ENCODE results near the gene THEMIS.

Gene THEMIS

GRCh38 chr6:127923135-127923534 is 22.3 kb upstream of the THEMIS start:
- no peak overlapping the region for H2AFZ ChIP-seq (ENCODE audit: low read length)
- H3K9ac ChIP-seq (ENCODE audit: low read length), result no peak overlapping the region
- H3F3A ChIP-seq (ENCODE audit: insufficient read depth, low read length), result no peaks in the 10 kb centered on the region
- H3K27ac ChIP-seq (ENCODE audit: low read depth, low read length, poor library complexity, severe bottlenecking), result no peak overlapping the region
- H3K4me3 ChIP-seq (ENCODE audit: low read depth, low read length, poor library complexity, severe bottlenecking), result no peak overlapping the region
- H3K79me2 ChIP-seq (ENCODE audit: insufficient read depth, low read length), result no peaks in the 10 kb centered on the region
- no peaks in the 10 kb centered on the region for H3K36me3 ChIP-seq (ENCODE audit: insufficient read depth, low read length)
- no peaks in the 10 kb centered on the region for H3K27me3 ChIP-seq (ENCODE audit: insufficient read depth, low read length)
- H3K9me3 ChIP-seq (ENCODE audit: low read length), result no peaks in the 10 kb centered on the region
- TF ChIP-seq EZH2 (IDR thresholded peaks at IDR 0.05; ENCODE audit: borderline replicate concordance, low read length), result no peak
- H3K9me2 ChIP-seq (ENCODE audit: low read depth, low read length), result no peaks in the 10 kb centered on the region
- H4K20me1 ChIP-seq (ENCODE audit: insufficient read depth, low read length), result no peaks in the 10 kb centered on the region
- H3K4me2 ChIP-seq (ENCODE audit: low read length), result no peak overlapping the region
- no peaks in the 10 kb centered on the region for H3K4me1 ChIP-seq (ENCODE audit: insufficient read depth, low read length, severe bottlenecking)

GRCh38 chr6:127921982-127922381 is 21.1 kb upstream of the THEMIS start:
- Histone ChIP-seq H3K4me2 (ENCODE audit: low read length) (no peak overlapping the region), H2AFZ (ENCODE audit: low read length) (no peak overlapping the region), H3K9me2 (ENCODE audit: low read depth, low read length) (no peaks in the 10 kb centered on the region), H3K79me2 (ENCODE audit: insufficient read depth, low read length) (no peaks in the 10 kb centered on the region), H3K4me1 (ENCODE audit: insufficient read depth, low read length, severe bottlenecking) (no peaks in the 10 kb centered on the region), H3K27me3 (ENCODE audit: insufficient read depth, low read length) (no peaks in the 10 kb centered on the region), H3K9me3 (ENCODE audit: low read length) (no peaks in the 10 kb centered on the region), H3K9ac (ENCODE audit: low read length) (no peak overlapping the region), H3F3A (ENCODE audit: insufficient read depth, low read length) (no peaks in the 10 kb centered on the region), H3K36me3 (ENCODE audit: insufficient read depth, low read length) (no peaks in the 10 kb centered on the region), H3K27ac (ENCODE audit: low read depth, low read length, poor library complexity, severe bottlenecking) (no peak overlapping the region), H3K4me3 (ENCODE audit: low read depth, low read length, poor library complexity, severe bottlenecking) (no peak overlapping the region), H4K20me1 (ENCODE audit: insufficient read depth, low read length) (no peaks in the 10 kb centered on the region)
- TF ChIP-seq EZH2 (IDR thresholded peaks at IDR 0.05; ENCODE audit: borderline replicate concordance, low read length), result no peak
- no peak for TF ChIP-seq CTCF (IDR thresholded peaks at IDR 0.05; ENCODE audit: low read length)

GRCh38 chr6:127920804-127921203 is 19.9 kb upstream of the THEMIS start:
- H4K20me1 ChIP-seq (ENCODE audit: insufficient read depth, low read length), result no peaks in the 10 kb centered on the region
- H3K9me2 ChIP-seq (ENCODE audit: low read depth, low read length), result no peaks in the 10 kb centered on the region
- H3K27ac ChIP-seq (ENCODE audit: low read depth, low read length, poor library complexity, severe bottlenecking), result no peak overlapping the region
- H3K9ac ChIP-seq (ENCODE audit: low read length), result no peak overlapping the region
- no peaks in the 10 kb centered on the region for H3F3A ChIP-seq (ENCODE audit: insufficient read depth, low read length)
- H3K79me2 ChIP-seq (ENCODE audit: insufficient read depth, low read length), result no peaks in the 10 kb centered on the region
- no peaks in the 10 kb centered on the region for H3K9me3 ChIP-seq (ENCODE audit: low read length)
- no peak overlapping the region for H2AFZ ChIP-seq (ENCODE audit: low read length)
- H3K36me3 ChIP-seq (ENCODE audit: insufficient read depth, low read length), result no peaks in the 10 kb centered on the region
- H3K27me3 ChIP-seq (ENCODE audit: insufficient read depth, low read length), result no peaks in the 10 kb centered on the region
- TF ChIP-seq EZH2 (IDR thresholded peaks at IDR 0.05; ENCODE audit: borderline replicate concordance, low read length), result no peak
- no peak for TF ChIP-seq CTCF (IDR thresholded peaks at IDR 0.05; ENCODE audit: low read length)
- no peaks in the 10 kb centered on the region for H3K4me1 ChIP-seq (ENCODE audit: insufficient read depth, low read length, severe bottlenecking)
- H3K4me3 ChIP-seq (ENCODE audit: low read depth, low read length, poor library complexity, severe bottlenecking), result no peak overlapping the region
- no peak overlapping the region for H3K4me2 ChIP-seq (ENCODE audit: low read length)

All from OCI-LY1 (cell line).